Right atrium auricular region (tissue), 2 donors: Measurements from ENCODE around the gene SPATA17. TPM values are rescaled to one million over a fixed set of nuclear protein-coding genes. Genes with fewer than 3 reads are reported as not detected.

Experiments used
- DNase-seq: peaks from one replicate; pipeline ENCODE4 v3.0.0-alpha.2; 2019; ENCODE audit warnings: low spot score
- H3K27ac ChIP-seq, 2 donors: fragments of 200-600 bp; sonication (generic); 1 replicate in 1 of 2; 2 replicates in 1 of 2; pipeline ENCODE4 v1.5.1; 2016 to 2019
- H3K27me3 ChIP-seq, 2 donors: fragments of 200-600 bp; sonication (generic); one replicate each; pipeline versions ENCODE4 v1.5.1 to v1.6.0; 2017 to 2019
- H3K36me3 ChIP-seq: fragments of 200-600 bp; sonication (generic); one replicate; pipeline ENCODE4 v1.5.1; 2016
- H3K4me1 ChIP-seq, 2 donors: fragments of 200-600 bp; sonication (generic); one replicate each; pipeline versions ENCODE4 v1.5.1 to v1.6.0; 2017 to 2019
- H3K4me3 ChIP-seq, 2 donors: fragments of 200-600 bp; sonication (generic); 1 replicate in 1 of 2; 2 replicates in 1 of 2; pipeline ENCODE4 v1.5.1; 2017 to 2019; ENCODE audit warnings: mild to moderate bottlenecking in 1 of 2, moderate library complexity in 1 of 2
- H3K9me3 ChIP-seq, 2 donors: fragments of 200-600 bp; sonication (generic); one replicate each; pipeline ENCODE4 v1.5.1; 2019
- CTCF ChIP-seq, 2 donors: fragments of 200-600 bp; sonication (generic); IDR thresholded peaks; one replicate each; pipeline ENCODE4 v1.5.1; 2019; ENCODE audit warnings: antibody characterized with exemption in 2 of 2
- total RNA-seq, 2 donors: library from RNA; depleted of rRNA; stranded (reverse); fragments of >200 nt; gene quantifications; one replicate each; pipeline ENCODE4 v1.1.0, GENCODE V29; 2016

The SPATA17 gene
- total RNA-seq, 2 donors from 2014 or later = 0.41 to 3.0 TPM

- TF ChIP-seq CTCF (IDR thresholded peaks at IDR 0.05) = no peak
- H3K36me3 ChIP-seq = no peaks in the 10 kb centered on the region
- H3K27ac ChIP-seq = no peak overlapping the region
- no peak for DNase-seq
- no peaks in the 10 kb centered on the region for H3K27me3 ChIP-seq
- H3K9me3 ChIP-seq = no peaks in the 10 kb centered on the region
- H3K4me1 ChIP-seq = no peaks in the 10 kb centered on the region
- H3K4me3 ChIP-seq = no peak overlapping the region
Observed at GRCh38 chr1:217837691-217838090, 206.5 kb downstream of the SPATA17 start.

- Histone ChIP-seq H3K27ac (no peak overlapping the region), H3K36me3 (no peaks in the 10 kb centered on the region), H3K27me3 (no peaks in the 10 kb centered on the region), H3K9me3 (no peaks in the 10 kb centered on the region), H3K4me1 (no peaks in the 10 kb centered on the region), H3K4me3 (no peak overlapping the region)
- DNase-seq = no peak
- TF ChIP-seq CTCF (IDR thresholded peaks at IDR 0.05) = no peak
Observed at GRCh38 chr1:217839161-217839560, 208.0 kb downstream of the SPATA17 start.

GRCh38 chr1:217846733-217847132, 215.6 kb downstream of the SPATA17 start:
- Histone ChIP-seq H3K4me1 (no peaks in the 10 kb centered on the region), H3K9me3 (no peaks in the 10 kb centered on the region), H3K27ac (no peak overlapping the region), H3K36me3 (no peaks in the 10 kb centered on the region), H3K27me3 (no peaks in the 10 kb centered on the region), H3K4me3 (no peak overlapping the region)
- no peak for DNase-seq
- TF ChIP-seq CTCF (IDR thresholded peaks at IDR 0.05) = no peak

- DNase-seq = no peak
- TF ChIP-seq CTCF (IDR thresholded peaks at IDR 0.05) = no peak
- Histone ChIP-seq H3K9me3 (no peaks in the 10 kb centered on the region), H3K36me3 (no peaks in the 10 kb centered on the region), H3K27me3 (no peaks in the 10 kb centered on the region), H3K4me1 (no peaks in the 10 kb centered on the region), H3K4me3 (no peak overlapping the region), H3K27ac (no peak overlapping the region)
Observed at GRCh38 chr1:217847643-217848042, 216.5 kb downstream of the SPATA17 start.

GRCh38 chr1:217856342-217857034, 225.3 kb downstream of the SPATA17 start:
- no peak for TF ChIP-seq CTCF (IDR thresholded peaks at IDR 0.05)
- no peak overlapping the region for H3K4me3 ChIP-seq
- H3K27me3 ChIP-seq = no peaks in the 10 kb centered on the region
- H3K27ac ChIP-seq = no peak overlapping the region
- peaks cover 0 to 9% of the 10 kb centered on the region in 2 donors for H3K9me3 ChIP-seq
- H3K36me3 ChIP-seq = no peaks in the 10 kb centered on the region
- H3K4me1 ChIP-seq = peaks cover 0 to 6% of the 10 kb centered on the region in 2 donors
- DNase-seq = no peak

DNA sequence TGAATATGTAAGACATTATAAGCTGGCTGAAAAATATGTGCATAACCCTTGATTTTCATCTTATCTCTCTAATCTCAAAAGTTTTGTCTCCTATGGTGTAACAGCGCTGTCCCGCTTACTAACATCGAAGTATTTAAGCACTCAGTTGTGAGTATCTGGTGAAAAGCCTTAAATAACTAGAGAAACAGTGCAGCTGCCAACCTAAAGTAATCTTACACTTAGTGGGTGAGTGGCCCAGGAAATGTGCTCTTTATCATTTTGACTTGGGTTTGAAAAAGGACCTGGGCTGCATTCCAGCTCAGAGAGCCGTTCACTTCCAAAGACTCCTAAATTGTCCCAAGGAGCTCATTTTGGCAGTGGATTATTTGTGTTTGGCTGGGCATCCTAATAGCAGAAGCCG, 225.9 kb downstream of the SPATA17 start:
- Histone ChIP-seq H3K27me3 (no peaks in the 10 kb centered on the region), H3K9me3 (peaks cover 0 to 9% of the 10 kb centered on the region in 2 donors), H3K4me3 (no peak overlapping the region), H3K36me3 (no peaks in the 10 kb centered on the region), H3K4me1 (peaks cover 0 to 6% of the 10 kb centered on the region in 2 donors), H3K27ac (no peak overlapping the region)
- DNase-seq = no peak
- TF ChIP-seq CTCF (IDR thresholded peaks at IDR 0.05) = no peak
